Prostate gland (tissue), 2 donors: Measurements from ENCODE around the gene FIBIN.

ENCODE experiments used
- CTCF ChIP-seq, 4 experiments: fragments of 200-600 bp in 2 of 4; fragments of 450-650 bp in 2 of 4; sonication (generic) in 2 of 4; IDR thresholded peaks; 1 replicate in 3 of 4; 2 replicates in 1 of 4; pipeline ENCODE4 v1.5.1; 2016 to 2019; ENCODE audit warnings: antibody characterized with exemption in 4 of 4, mild to moderate bottlenecking in 2 of 4, moderate library complexity in 2 of 4
- POLR2AphosphoS5 ChIP-seq: sonication (generic); formaldehyde crosslinking; IDR thresholded peaks from one replicate; pipeline ENCODE4 v1.6.1; 2017; ENCODE audit warnings: antibody characterized with exemption

- TF ChIP-seq CTCF (IDR thresholded peaks at IDR 0.05) (no peak), POLR2AphosphoS5 (no peak)
Observed at GRCh38 chr11:27002431-27002830, 8.5 kb downstream of the FIBIN start.
